OCI-LY3 (cell line): ENCODE results near the gene NEU1.

Experiments used
- H2AFZ ChIP-seq: fragments of 200-600, 300-600 bp; shearing (Covaris generic); 2 replicates; pipeline ENCODE4 v1.6.0; 2014; ENCODE audit warnings: antibody characterized with exemption, low read depth, low read length
- H3K27ac ChIP-seq: fragments of 200-600, 300-600 bp; sonication (generic); 2 replicates; pipeline ENCODE4 v1.5.1; 2014; ENCODE audit warnings: mild to moderate bottlenecking, low read length, moderate library complexity, mixed read lengths
- H3K27me3 ChIP-seq: fragments of 200-600, 300-600 bp; sonication (generic); 2 replicates; pipeline ENCODE4 v1.6.1; 2014; ENCODE audit warnings: low read depth, low read length, mixed read lengths
- H3K36me3 ChIP-seq: fragments of 200-600, 300-600 bp; sonication (generic); replicated peaks from 2 replicates; pipeline ENCODE3; 2014; ENCODE audit warnings: low read depth, low read length, mixed read lengths
- H3K4me1 ChIP-seq: fragments of 300-600, 200-600 bp; sonication (generic); 2 replicates; pipeline ENCODE4 v1.6.1; 2014; ENCODE audit warnings: low read length, mixed read lengths
- H3K4me2 ChIP-seq: fragments of 200-600, 300-600 bp; sonication (generic); 2 replicates; pipeline ENCODE4 v1.6.1; 2014; ENCODE audit warnings: low read length, mixed read lengths
- H3K4me3 ChIP-seq: fragments of 300-600, 200-600 bp; sonication (generic); 2 replicates; pipeline ENCODE4 v1.5.1; 2014; ENCODE audit warnings: antibody characterized with exemption, mild to moderate bottlenecking, low read length, moderate library complexity
- H3K79me2 ChIP-seq: fragments of 300-600, 200-600 bp; shearing (Covaris generic); 2 replicates; pipeline ENCODE4 v1.6.1; 2014; ENCODE audit warnings: mild to moderate bottlenecking, low read length, mixed read lengths
- H3K9ac ChIP-seq: fragments of 300-600, 200-600 bp; shearing (Covaris generic); 2 replicates; pipeline ENCODE4 v1.6.0; 2014; ENCODE audit warnings: mild to moderate bottlenecking, low read length, moderate library complexity
- H3K9me3 ChIP-seq: fragments of 200-600, 300-600 bp; shearing (Covaris generic); 2 replicates; pipeline ENCODE4 v1.6.1; 2014; ENCODE audit warnings: low read length, mixed read lengths; ENCODE audit not compliant: insufficient read depth
- H4K20me1 ChIP-seq: fragments of 200-600, 300-600 bp; sonication (generic); 2 replicates; pipeline ENCODE4 v1.6.1; 2016; ENCODE audit warnings: low read length, mixed read lengths; ENCODE audit not compliant: insufficient read depth
- EZH2phosphoT487 ChIP-seq: fragments of 200-600 bp; shearing (Covaris generic); IDR thresholded peaks from 2 replicates; pipeline ENCODE4 v1.6.1; 2018; ENCODE audit warnings: antibody characterized with exemption, mixed run types, low read depth
- TF ChIP-seq, protein P1 (sequence below): fragments of 200-600, 300-600 bp; sonication (generic); IDR thresholded peaks from 2 replicates; pipeline ENCODE4 v1.5.1; 2014; ENCODE audit warnings: antibody characterized with exemption, low read length, low read depth

Gene NEU1

DNA sequence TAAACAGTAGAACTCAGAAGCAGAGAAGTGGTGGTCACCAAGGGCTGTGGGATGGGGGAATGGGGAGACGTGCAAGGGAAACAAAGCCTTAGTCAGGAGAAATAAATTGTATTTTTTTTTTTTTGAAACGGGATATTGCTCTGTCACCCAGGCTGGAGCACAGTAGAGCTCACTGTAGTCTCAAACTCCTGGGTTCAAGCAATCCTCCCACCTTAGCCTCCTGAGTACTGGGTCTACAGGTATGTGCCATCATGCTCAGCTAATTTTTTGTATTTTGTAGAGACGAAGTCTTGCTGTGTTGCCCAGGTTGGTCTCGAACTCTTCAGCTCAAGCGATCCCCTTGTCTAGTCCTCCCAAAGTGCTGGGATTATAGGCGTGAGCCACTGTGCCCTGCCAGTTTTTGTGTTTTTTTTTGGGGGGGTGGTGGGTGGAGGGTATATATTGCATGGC, 31.7 kb downstream of the NEU1 start:
- H4K20me1 ChIP-seq = no peaks in the 10 kb centered on the region
- H3K4me3 ChIP-seq = peak overlapping the region; percentile 84
- H3K27ac ChIP-seq = 0 out of 2 replicates have a peak overlapping the region, but pooled peaks have one; percentile 64
- H3K4me1 ChIP-seq = peaks cover 19% of the 10 kb centered on the region
- peaks cover 18% of the 10 kb centered on the region for H3K79me2 ChIP-seq
- no peaks in the 10 kb centered on the region for H3K27me3 ChIP-seq
- H3K4me2 ChIP-seq = peak overlapping the region; percentile 94
- H3K9me3 ChIP-seq = no peaks in the 10 kb centered on the region
- peaks cover 5% of the 10 kb centered on the region for H3K36me3 ChIP-seq
- peak overlapping the region; percentile 97; the same call in 1 of the 2 replicates for H2AFZ ChIP-seq
- H3K9ac ChIP-seq = peak overlapping the region; percentile 84
- TF ChIP-seq, protein P1, sequence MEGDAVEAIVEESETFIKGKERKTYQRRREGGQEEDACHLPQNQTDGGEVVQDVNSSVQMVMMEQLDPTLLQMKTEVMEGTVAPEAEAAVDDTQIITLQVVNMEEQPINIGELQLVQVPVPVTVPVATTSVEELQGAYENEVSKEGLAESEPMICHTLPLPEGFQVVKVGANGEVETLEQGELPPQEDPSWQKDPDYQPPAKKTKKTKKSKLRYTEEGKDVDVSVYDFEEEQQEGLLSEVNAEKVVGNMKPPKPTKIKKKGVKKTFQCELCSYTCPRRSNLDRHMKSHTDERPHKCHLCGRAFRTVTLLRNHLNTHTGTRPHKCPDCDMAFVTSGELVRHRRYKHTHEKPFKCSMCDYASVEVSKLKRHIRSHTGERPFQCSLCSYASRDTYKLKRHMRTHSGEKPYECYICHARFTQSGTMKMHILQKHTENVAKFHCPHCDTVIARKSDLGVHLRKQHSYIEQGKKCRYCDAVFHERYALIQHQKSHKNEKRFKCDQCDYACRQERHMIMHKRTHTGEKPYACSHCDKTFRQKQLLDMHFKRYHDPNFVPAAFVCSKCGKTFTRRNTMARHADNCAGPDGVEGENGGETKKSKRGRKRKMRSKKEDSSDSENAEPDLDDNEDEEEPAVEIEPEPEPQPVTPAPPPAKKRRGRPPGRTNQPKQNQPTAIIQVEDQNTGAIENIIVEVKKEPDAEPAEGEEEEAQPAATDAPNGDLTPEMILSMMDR = no peak
- no peak for TF ChIP-seq EZH2phosphoT487

DNA sequence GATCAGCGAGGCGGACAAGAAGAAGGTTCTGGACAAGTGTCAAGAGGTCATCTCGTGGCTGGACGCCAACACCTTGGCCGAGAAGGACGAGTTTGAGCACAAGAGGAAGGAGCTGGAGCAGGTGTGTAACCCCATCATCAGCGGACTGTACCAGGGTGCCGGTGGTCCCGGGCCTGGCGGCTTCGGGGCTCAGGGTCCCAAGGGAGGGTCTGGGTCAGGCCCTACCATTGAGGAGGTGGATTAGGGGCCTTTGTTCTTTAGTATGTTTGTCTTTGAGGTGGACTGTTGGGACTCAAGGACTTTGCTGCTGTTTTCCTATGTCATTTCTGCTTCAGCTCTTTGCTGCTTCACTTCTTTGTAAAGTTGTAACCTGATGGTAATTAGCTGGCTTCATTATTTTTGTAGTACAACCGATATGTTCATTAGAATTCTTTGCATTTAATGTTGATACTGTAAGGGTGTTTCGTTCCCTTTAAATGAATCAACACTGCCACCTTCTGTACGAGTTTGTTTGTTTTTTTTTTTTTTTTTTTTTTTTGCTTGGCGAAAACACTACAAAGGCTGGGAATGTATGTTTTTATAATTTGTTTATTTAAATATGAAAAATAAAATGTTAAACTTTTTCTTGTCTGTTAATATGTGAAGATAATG, 32.9 kb downstream of the NEU1 start:
- no peaks in the 10 kb centered on the region for H3K27me3 ChIP-seq
- H3K27ac ChIP-seq = peak overlapping the region; percentile 64
- H3K4me2 ChIP-seq = peak overlapping the region; percentile 94
- peak overlapping the region; percentile 84 for H3K9ac ChIP-seq
- H3K9me3 ChIP-seq = no peaks in the 10 kb centered on the region
- no peaks in the 10 kb centered on the region for H3K36me3 ChIP-seq
- TF ChIP-seq, protein P1 = peak; percentile 35
- no peak for TF ChIP-seq EZH2phosphoT487
- no peak overlapping the region for H2AFZ ChIP-seq
- H3K4me3 ChIP-seq = peak overlapping the region; percentile 84
- peaks cover 7% of the 10 kb centered on the region for H3K79me2 ChIP-seq
- peaks cover 19% of the 10 kb centered on the region for H3K4me1 ChIP-seq
- no peaks in the 10 kb centered on the region for H4K20me1 ChIP-seq

DNA sequence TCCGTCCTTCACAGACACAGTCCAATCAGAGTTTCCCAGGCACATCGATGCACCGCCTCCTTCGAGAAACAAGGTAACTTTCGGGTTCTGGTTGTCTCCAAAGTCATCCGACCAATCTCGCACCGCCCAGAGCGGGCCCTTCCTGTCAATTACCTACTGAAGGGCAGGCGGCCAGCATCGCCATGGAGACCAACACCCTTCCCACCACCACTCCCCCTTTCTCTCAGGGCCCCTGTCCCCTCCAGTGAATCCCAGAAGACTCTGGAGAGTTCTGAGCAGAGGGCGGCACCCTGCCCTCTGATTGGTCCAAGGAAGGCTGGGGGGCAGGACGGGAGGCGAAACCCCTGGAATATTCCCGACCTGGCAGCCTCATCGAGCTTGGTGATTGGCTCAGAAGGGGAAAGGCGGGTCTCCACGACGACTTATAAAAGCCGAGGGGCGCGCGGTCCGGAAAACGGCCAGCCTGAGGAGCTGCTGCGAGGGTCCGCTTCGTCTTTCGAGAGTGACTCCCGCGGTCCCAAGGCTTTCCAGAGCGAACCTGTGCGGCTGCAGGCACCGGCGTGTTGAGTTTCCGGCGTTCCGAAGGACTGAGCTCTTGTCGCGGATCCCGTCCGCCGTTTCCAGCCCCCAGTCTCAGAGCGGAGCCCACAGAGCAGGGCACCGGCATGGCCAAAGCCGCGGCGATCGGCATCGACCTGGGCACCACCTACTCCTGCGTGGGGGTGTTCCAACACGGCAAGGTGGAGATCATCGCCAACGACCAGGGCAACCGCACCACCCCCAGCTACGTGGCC, 35.1 kb downstream of the NEU1 start, which contains the start of gene HSPA1B:
Gene HSPA1B (plus strand): TSS at position 453 of the 794 bp plus-strand sequence. CDS start 213 bp downstream, at position 666.
- H3K4me1 ChIP-seq = peaks cover 21% of the 10 kb centered on the region
- H4K20me1 ChIP-seq = no peaks in the 10 kb centered on the region
- no peaks in the 10 kb centered on the region for H3K36me3 ChIP-seq
- H3K4me2 ChIP-seq = peak within 1 kb of the TSS; percentile 81
- peak within 1 kb of the TSS; percentile 78 for H3K4me3 ChIP-seq
- H3K27ac ChIP-seq = peak within 1 kb of the TSS; percentile 30
- H3K27me3 ChIP-seq = no peaks in the 10 kb centered on the region
- no peaks in the 10 kb centered on the region for H3K79me2 ChIP-seq
- H3K9ac ChIP-seq = peak within 1 kb of the TSS; percentile 72
- H3K9me3 ChIP-seq = no peaks in the 10 kb centered on the region
- peak within 1 kb of the TSS; percentile 68 for H2AFZ ChIP-seq
- TF ChIP-seq, protein P1 = no peak
- no peak for TF ChIP-seq EZH2phosphoT487

DNA sequence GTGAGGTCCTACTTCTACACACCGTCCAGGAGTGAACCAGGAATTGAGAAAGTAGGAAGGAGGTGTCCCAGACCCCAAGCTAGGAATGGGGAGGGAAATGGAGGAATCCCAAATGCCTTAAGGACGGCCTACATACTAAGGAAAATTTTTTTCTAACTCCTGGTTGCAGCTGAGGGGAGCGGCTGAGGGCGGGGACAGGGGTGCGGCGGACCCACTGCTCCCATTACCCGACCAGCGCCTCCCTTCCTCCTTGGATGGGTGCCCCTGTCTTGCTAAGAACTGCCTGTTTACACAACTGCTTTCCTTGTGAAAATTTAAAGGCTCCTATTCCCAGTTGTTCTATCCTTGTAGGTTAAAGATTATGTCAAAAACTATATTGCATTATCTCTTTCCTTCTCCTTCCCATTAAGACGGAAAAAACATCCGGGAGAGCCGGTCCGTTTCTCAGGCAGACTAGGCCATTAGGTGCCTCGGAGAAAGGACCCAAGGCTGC, 35.8 kb downstream of the NEU1 start:
- no peaks in the 10 kb centered on the region for H3K27me3 ChIP-seq
- H3K9ac ChIP-seq = peak overlapping the region; percentile 72
- H4K20me1 ChIP-seq = no peaks in the 10 kb centered on the region
- no peaks in the 10 kb centered on the region for H3K9me3 ChIP-seq
- H2AFZ ChIP-seq = peak overlapping the region; percentile 68
- H3K4me3 ChIP-seq = peak overlapping the region; percentile 78
- no peaks in the 10 kb centered on the region for H3K79me2 ChIP-seq
- TF ChIP-seq, protein P1 = no peak
- H3K4me1 ChIP-seq = peaks cover 23% of the 10 kb centered on the region
- H3K36me3 ChIP-seq = no peaks in the 10 kb centered on the region
- H3K4me2 ChIP-seq = peak overlapping the region; percentile 81
- peak overlapping the region; percentile 30 for H3K27ac ChIP-seq
